ENCODE results near the gene SERPINC1. TPM values are rescaled to one million over a fixed set of nuclear protein-coding genes. Genes with fewer than 3 reads are reported as not detected.
"Not testable (repeated sequence)": the region's sequence is repeated elsewhere in the genome, so short reads cannot be mapped to it uniquely, and the experiment has no call there.

Gene SERPINC1
- total and polyA plus RNA-seq, 7 donors: 0.08 to 5.3 (median 0.37) TPM; not detected in 3

DNA sequence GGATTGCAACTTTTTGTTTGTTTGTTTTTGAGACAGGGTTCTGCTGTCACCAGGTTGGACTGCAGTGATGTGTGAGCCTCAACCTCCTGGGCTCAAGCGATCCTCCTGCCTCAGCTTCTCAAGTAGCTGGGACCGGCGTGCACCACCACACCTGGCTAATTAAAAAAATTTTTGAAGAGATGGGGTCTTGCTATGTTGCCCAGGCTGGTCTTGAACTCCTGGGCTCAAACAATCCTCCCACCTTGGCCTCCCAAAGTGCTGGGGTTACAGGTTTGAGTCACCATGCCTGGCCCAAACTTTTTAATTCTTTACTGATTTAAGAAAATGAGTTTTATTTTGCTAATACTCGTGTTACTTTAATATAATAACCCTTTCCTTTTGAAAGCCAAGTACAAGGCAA, 31.5 kb upstream of the SERPINC1 start:
- no peaks in the 10 kb centered on the region for H3K4me1 ChIP-seq
- 96 to 98% (median 97%) methylated on average over 4 of the region's 4 CpGs for WGBS, 3 donors
- H3K9me3 ChIP-seq: no peaks in the 10 kb centered on the region
- H3K27ac ChIP-seq: no peak overlapping the region
- ATAC-seq (no peak), DNase-seq (no peak)
- no peak overlapping the region for H3K4me3 ChIP-seq
- H3K36me3 ChIP-seq (ENCODE audit: insufficient read depth in 1 of 2, low read depth in 1 of 2): peaks cover 2 to 100% of the 10 kb centered on the region in 2 donors
- TF ChIP-seq, protein P1, sequence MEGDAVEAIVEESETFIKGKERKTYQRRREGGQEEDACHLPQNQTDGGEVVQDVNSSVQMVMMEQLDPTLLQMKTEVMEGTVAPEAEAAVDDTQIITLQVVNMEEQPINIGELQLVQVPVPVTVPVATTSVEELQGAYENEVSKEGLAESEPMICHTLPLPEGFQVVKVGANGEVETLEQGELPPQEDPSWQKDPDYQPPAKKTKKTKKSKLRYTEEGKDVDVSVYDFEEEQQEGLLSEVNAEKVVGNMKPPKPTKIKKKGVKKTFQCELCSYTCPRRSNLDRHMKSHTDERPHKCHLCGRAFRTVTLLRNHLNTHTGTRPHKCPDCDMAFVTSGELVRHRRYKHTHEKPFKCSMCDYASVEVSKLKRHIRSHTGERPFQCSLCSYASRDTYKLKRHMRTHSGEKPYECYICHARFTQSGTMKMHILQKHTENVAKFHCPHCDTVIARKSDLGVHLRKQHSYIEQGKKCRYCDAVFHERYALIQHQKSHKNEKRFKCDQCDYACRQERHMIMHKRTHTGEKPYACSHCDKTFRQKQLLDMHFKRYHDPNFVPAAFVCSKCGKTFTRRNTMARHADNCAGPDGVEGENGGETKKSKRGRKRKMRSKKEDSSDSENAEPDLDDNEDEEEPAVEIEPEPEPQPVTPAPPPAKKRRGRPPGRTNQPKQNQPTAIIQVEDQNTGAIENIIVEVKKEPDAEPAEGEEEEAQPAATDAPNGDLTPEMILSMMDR (IDR thresholded peaks at IDR 0.05): no peak
- intact Hi-C loops (cut with DNase I): loop anchor here (5.0 kb wide), 1 partner anchor 34 kb away; no protein-coding TSS in a partner anchor
- H3K27me3 ChIP-seq (ENCODE audit: insufficient read depth in 3 of 3, low read length in 2 of 3): no peaks in the 10 kb centered on the region

DNA sequence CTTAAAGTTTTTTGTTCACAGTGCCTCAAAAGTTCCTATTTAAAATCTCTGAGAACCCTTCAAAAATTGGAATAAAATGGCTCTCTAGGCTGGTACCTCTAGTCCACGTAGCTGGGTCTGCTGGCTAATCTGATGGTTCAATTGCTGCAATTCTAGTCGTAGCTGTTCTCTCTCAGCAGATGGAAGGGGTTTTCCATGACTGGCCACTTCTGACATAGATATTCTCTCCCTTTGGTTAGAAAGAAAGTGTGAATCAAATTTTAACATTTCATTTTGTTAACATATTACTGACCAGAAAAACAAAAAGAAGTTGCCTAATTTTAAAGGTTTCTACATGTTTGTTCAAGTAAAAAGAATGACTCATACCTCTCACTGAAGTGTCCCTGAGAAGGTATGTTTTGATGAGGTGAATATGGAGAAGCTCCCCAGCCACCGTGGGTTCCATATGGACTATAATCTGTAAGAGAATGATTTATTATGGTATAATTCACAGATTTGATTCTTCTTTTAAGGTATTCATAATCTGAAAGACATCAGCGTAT, 29.3 kb upstream of the SERPINC1 start:
- Histone ChIP-seq H3K27me3 (ENCODE audit: insufficient read depth in 3 of 3, low read length in 2 of 3) (no peaks in the 10 kb centered on the region), H3K4me1 (no peaks in the 10 kb centered on the region), H3K36me3 (ENCODE audit: insufficient read depth in 1 of 2, low read depth in 1 of 2) (peaks cover 7 to 100% of the 10 kb centered on the region in 2 donors), H3K4me3 (no peak overlapping the region), H3K27ac (no peak overlapping the region), H3K9me3 (no peaks in the 10 kb centered on the region)
- TF ChIP-seq, protein P1 (IDR thresholded peaks at IDR 0.05): no peak
- ATAC-seq (no peak), DNase-seq (no peak)
- WGBS, 3 donors: 87% methylated on average over 4 of the region's 4 CpGs
- intact Hi-C loops (cut with DNase I): loop anchor here (5.0 kb wide), 1 partner anchor 36 kb away; no protein-coding TSS in a partner anchor

DNA sequence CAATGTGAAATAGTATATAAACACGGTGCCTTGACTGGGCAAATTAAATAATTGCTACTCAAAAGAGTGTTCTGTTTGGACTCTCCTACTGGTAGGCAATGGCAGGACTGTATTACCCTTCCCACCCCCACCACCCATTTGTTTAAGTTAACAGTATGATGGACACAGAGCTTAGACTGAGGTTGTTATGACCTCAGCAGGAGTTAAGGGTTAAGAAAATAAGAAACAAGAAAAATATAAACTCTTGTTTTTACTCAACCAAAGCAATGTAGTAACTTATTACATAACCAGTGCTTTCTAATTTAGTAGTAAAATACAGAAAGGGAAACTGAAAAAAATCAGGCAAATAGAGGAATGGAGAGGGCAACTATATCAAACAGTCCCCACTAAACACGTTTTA, 19.9 kb upstream of the SERPINC1 start:
- no peaks in the 10 kb centered on the region for H3K9me3 ChIP-seq
- DNase-seq (no peak), ATAC-seq (no peak)
- 82 to 87% (median 83%) methylated on average over 2 of the region's 2 CpGs for WGBS, 3 donors
- H3K27ac ChIP-seq: no peak overlapping the region
- H3K4me1 ChIP-seq: no peaks in the 10 kb centered on the region
- no peaks in the 10 kb centered on the region for H3K27me3 ChIP-seq (ENCODE audit: insufficient read depth in 3 of 3, low read length in 2 of 3)
- intact Hi-C loops (cut with DNase I): loop anchor here (5.0 to 10.0 kb wide), 2 partner anchors 35 to 452 kb away; no protein-coding TSS in a partner anchor
- peaks cover 0 to 100% of the 10 kb centered on the region in 2 donors for H3K36me3 ChIP-seq (ENCODE audit: insufficient read depth in 1 of 2, low read depth in 1 of 2)
- TF ChIP-seq, protein P1 (IDR thresholded peaks at IDR 0.05): no peak
- H3K4me3 ChIP-seq: no peak overlapping the region

DNA sequence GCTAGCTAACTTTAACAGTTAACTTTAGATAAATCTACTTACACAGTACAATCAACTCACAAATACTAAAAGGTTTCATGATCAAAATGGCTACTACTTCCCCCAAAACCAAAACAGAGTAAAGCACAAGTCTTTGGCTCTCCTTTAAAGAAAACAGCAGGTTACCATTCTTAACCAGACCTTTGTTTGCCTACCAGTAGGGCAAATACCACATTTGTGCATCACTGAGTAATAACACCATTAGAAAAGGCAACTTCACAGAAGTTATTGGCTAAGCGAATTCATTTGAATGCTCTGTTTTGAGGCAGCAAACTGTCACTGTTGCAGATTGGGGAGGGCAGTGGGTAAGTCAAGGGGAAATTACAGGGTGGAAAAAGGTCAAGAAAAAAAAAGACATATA, 17.3 kb upstream of the SERPINC1 start:
- TF ChIP-seq, protein P1 (IDR thresholded peaks at IDR 0.05): no peak
- ATAC-seq (no peak), DNase-seq (no peak)
- 95 to 100% (median 97%) methylated on average over 1 of the region's 1 CpG for WGBS, 3 donors
- no peaks in the 10 kb centered on the region for H3K27me3 ChIP-seq (ENCODE audit: insufficient read depth in 3 of 3, low read length in 2 of 3)
- H3K4me3 ChIP-seq: no peak overlapping the region
- H3K36me3 ChIP-seq (ENCODE audit: insufficient read depth in 1 of 2, low read depth in 1 of 2): peaks cover 0 to 85% of the 10 kb centered on the region in 2 donors
- no peak overlapping the region for H3K27ac ChIP-seq
- no peaks in the 10 kb centered on the region for H3K4me1 ChIP-seq
- H3K9me3 ChIP-seq: no peaks in the 10 kb centered on the region
- intact Hi-C loops (cut with DNase I): loop anchor here in 1 of 2 donors (10.0 kb wide), 1 partner anchor 450 kb away; no protein-coding TSS in a partner anchor

DNA sequence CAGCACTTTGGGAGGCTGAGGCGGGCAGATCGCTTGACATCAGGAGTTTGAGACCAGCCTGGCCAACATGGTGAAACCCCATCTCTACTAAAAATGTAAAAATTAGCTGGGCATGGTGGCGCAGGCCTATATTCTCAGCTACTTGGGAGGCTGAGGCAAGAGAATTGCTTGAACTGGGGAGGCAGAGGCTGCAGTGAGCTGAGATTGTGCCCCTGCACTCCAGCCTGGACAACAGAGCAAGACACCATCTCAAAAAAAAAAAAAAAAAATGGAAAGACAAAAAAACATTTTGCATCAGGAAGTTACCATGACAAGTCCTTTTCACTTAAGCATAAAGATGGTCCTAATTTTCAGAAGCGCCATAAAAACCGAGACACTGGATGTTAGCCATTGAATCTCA, 13.4 kb upstream of the SERPINC1 start:
- not testable (repeated sequence) for H3K9me3 ChIP-seq; H3K4me3 ChIP-seq; H3K4me1 ChIP-seq; ATAC-seq; H3K27me3 ChIP-seq (ENCODE audit: insufficient read depth in 3 of 3, low read length in 2 of 3); DNase-seq; H3K27ac ChIP-seq
- H3K36me3 ChIP-seq (ENCODE audit: insufficient read depth in 1 of 2, low read depth in 1 of 2): peaks cover 0 to 46% of the 10 kb centered on the region in 2 donors
- WGBS, 3 donors: 96 to 99% (median 98%) methylated on average over 5 of the region's 5 CpGs
- intact Hi-C loops (cut with DNase I): loop anchor here in 1 of 2 donors (10.0 kb wide), 1 partner anchor 446 kb away; no protein-coding TSS in a partner anchor
